GM12891 (cell line): ENCODE data around the gene RAB3A.
"Not testable (repeated sequence)": the region's sequence is repeated elsewhere in the genome, so short reads cannot be mapped to it uniquely, and the experiment has no call there.

Source experiments
- DNase-seq: peaks from one replicate; pipeline ENCODE4 v3.0.0; 2011; ENCODE audit warnings: low spot score; ENCODE audit not compliant: insufficient read length
- FAIRE-seq: peaks from 2 replicates; lab custom pipeline; 2011; peaks lifted over from hg19 to GRCh38; lab: Jason Lieb, UNC
- PAX5 ChIP-seq: IDR thresholded peaks from 2 replicates; pipeline ENCODE4 v1.6.1; 2011; ENCODE audit warnings: low read length, moderate library complexity, mild to moderate bottlenecking; ENCODE audit not compliant: insufficient read depth, severe bottlenecking
- POLR2A ChIP-seq: IDR thresholded peaks from 2 replicates; pipeline ENCODE4 v1.6.1; 2011; ENCODE audit warnings: low read depth, low read length, control low read depth
- POLR2AphosphoS5 ChIP-seq: IDR thresholded peaks from 2 replicates; pipeline ENCODE4 v1.6.1; 2011; ENCODE audit warnings: low read depth, low read length, control low read depth
- POU2F2 ChIP-seq: IDR thresholded peaks from 2 replicates; pipeline ENCODE4 v1.6.1; 2011; ENCODE audit warnings: low read depth, mild to moderate bottlenecking, control low read depth, low read length, moderate library complexity
- SPI1 ChIP-seq: IDR thresholded peaks from 2 replicates; pipeline ENCODE4 v1.6.1; 2011; ENCODE audit warnings: low read depth, low read length, control low read depth
- TAF1 ChIP-seq: IDR thresholded peaks from 2 replicates; pipeline ENCODE4 v1.6.1; 2011; ENCODE audit warnings: low read depth, low read length, control low read depth

The RAB3A gene

DNA sequence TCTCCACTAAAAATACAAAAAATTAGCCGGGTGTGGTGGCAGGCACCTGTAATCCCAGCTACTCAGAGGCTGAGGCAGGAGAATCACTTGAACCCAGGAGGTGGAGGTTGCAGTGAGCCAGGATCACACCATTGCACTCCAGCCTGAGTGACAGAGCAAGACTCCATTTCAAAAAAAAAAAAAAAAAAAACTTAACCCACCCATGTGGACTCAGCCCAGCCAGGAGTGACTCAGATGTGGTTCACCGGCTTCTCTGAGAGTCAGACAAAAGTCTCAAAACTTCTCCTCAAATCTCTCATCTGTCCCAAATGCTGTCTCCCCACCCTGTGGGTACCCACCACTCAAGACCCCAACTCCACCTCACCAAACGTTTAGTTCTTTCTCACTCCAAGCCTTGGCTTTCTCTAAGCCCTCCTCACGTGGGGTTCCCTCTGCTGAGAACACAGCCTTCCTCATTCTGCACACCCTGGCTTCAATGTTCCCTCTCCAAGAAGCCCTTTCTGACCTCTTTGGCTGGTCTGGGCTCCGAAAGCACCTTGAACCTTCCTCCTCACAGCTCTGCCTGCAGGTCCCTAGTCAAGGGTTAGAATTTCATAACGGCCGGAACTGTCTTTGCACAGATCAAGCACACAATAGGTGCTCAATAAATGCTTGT, 11.1 kb upstream of the RAB3A start:
- FAIRE-seq = no peak
- DNase-seq = no peak
- TF ChIP-seq SPI1 (no peak), TAF1 (no peak), POLR2A (no peak), POLR2AphosphoS5 (no peak), POU2F2 (no peak), PAX5 (no peak)

DNA sequence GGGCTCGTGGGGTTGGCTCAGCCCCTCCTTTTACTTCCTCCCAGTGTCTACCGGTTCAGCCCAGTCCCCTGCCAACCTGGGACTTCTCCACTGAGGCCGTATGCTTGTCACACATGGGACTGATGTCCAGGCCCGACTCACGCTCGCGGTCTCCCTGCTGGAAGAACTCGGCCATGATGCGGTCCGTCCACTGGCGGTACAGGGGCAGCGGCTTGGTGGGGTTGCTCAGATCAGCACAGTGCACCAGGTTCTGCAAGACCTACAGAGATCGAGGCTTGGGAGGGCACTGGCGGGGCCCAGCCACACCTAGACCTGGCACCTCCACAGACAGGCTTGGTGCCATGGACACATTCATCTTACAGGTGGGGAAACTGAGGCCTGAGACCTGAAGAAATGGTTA, 7.8 kb upstream of the RAB3A start:
- FAIRE-seq (no peak), DNase-seq (no peak)
- no peak for TF ChIP-seq TAF1
- TF ChIP-seq POLR2A = no peak
- no peak for TF ChIP-seq SPI1
- TF ChIP-seq POU2F2 = no peak
- no peak for TF ChIP-seq POLR2AphosphoS5
- no peak for TF ChIP-seq PAX5

DNA sequence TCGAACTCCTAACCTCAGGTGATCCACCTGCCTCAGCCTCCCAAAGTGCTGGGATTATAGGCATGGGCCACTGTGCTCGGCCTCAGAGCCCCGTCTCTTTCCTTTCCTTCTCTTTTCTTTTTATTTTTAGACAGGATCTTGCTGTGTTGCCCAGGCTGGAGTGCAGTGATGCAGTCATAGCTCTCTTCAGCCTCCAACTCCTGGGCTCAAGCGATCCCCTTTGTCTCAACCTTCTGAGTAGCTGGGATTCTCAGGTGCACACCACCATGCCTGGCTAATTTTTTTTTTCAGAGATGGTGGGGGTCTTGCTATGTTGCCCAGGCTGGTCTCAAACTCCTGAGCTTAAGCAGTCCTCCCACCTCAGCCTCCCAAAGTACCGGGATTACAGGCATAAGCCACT, 6.1 kb upstream of the RAB3A start:
- not testable (repeated sequence) for DNase-seq, FAIRE-seq

DNA sequence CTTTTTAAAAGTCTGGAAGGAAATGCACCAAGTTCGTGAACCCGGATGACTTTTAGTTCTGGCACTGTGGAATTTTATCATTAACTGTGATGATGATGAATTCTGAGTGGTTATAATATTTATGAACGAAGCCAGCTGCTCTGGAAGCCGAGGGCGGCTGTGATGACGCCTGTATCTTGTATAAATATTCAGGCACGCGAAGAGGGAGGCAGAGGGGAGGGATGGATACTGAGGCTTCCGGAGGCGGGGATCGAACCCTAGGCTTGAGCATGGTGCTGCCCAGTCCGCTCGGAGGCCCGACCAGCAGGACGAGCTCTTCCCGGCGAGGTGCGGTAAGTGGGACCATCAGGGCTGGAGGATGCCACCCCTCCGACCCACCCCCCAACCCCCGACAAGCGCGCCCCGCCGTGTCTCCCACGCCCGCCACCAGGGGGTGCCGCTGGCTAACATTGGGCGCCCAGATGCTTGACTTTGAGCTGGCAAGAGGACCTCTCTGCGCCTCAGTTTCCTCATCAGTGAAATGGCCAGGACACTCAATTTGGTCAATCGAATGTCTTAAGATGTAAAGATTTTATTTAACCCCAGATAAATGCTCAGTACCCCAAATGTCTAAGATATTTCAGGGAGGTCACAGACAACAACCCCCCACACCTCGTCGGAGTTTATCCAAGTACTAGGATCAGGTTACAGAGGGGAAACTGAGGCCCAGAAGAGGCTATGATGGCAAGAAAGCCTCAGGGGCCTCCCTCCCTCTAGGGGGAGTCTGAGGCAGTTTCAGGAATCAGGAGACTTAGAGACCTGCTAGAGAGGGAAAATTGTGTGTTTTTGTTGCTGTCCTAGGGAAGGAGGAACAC, 4.5 kb upstream of the RAB3A start:
- TF ChIP-seq POU2F2 (no peak), SPI1 (no peak), PAX5 (no peak), POLR2A (no peak)
- FAIRE-seq (peak; percentile 43), DNase-seq (no peak)

DNA sequence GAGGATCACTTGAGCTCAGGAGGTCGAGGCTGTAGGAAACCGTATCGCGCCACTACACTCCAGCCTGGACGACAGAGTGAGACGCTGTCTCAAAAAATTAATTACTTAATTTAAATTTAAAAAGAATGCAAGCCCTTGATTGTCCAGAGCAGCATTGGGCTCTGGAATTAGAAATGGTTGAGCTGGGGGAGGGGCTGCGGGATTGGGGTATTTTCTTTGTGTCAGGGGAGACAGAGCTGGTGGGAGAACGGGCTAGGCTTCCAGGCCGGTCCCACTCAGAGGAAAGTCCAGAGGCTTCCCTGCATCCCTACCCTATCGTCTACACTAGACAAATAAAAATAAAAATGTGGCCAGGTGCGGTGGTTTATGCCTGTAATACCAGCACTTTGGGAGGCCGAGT, 2.2 kb upstream of the RAB3A start:
- FAIRE-seq (no peak), DNase-seq (no peak)
- TF ChIP-seq TAF1 (no peak), POLR2AphosphoS5 (no peak), POU2F2 (no peak), SPI1 (no peak), POLR2A (no peak), PAX5 (no peak)

DNA sequence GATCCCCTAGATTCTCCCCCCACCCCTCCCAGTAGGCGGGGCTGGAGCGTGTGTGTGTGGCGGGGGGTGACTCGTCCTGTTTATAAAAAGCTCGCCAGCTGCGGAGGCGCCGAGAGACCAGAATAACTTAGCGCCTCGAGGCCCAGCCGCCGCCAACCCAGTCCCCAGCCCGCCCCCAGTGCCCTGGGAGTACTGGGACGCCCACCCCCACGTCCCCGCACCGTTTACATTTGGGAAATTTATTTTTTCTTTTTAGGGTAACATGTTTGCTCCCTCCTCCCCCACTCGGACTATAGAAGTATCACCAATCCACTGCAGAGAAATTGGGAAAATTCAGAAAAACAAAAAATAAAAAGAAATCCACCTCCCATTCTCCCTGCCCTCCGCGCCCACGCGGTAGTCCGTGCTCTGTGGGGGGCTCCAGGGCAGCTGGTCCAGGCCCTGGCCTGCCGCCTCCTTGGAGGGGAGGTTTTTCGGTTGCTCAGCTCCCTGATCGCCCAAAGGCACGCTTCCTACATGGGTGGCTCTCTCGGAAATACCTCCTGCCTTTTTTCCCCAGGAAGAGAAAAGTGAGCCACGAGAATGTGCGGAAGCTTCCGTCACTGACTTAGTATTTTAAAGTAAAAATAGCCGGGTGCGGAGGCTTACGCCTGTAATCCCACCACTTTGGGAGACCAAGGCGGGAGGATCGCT, 1.5 kb upstream of the RAB3A start:
- peak; percentile 72 for DNase-seq
- TF ChIP-seq POLR2AphosphoS5 = no peak
- no peak for TF ChIP-seq PAX5
- peak; percentile 28 for FAIRE-seq

DNA sequence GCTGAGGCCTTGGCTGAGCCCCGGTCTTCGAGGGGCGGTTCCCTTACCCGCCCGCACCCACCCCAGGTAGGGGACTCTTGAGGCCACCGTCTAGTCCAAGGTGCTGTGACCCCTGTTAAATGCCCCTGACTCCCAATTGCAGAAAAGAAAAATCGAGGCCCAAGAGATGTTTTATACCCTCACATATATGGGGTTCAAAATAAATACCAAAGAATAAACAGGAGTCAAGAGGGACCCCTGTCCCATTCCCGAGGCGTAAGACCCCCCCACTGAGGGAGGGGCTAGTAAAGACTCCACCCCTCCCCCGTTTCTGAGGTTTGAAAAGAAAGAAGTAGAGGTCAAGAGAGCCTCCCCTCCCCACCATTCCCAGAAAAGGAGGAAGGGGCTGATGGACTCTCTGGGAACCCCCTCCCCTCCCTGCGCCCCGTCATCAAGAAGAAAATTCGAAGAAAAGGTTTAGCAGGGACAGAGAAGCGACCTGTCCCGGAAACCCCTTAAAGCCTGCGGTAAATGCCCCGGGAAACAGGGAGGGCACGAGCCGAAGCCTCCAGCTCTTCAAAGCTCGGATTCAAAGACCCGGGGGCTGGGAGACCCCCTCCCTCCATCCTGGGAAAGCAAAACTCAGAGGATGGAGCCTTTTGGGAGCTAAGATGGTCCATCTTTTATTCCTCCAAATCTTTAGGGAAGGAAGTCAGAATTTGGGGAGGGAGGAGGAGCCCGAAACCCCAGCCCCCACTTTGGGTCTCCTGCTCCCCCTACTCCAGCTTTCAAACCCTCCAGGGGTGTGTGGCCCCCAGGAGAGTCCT, 755 bp upstream of the RAB3A start:
- no peak for TF ChIP-seq POLR2AphosphoS5
- no peak for DNase-seq
- FAIRE-seq = no peak

DNA sequence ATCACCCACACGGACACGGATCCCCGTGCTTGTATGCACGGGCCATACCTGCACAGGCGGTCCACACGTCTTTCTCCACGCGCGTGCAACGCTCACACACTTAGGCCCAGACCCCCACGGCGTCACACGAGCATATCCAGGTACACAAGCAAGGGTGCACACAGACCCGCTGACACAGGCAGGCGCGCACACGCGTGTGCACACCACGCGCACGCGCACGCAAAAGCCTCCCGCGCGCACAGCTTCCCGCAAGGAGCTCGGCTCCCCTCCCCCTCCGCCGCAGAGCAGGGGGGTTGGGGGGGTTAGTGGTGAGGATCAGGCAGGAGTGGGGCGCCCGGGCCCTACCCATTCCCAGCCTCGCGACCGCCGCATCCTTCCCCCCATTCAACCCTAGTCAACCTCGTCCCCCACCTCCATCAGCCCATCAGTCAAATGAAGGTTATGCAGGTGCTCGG, 407 bp downstream of the RAB3A start:
- DNase-seq (no peak), FAIRE-seq (no peak)
- TF ChIP-seq POU2F2 (no peak), SPI1 (no peak), POLR2A (no peak), TAF1 (no peak), PAX5 (no peak), POLR2AphosphoS5 (no peak)

DNA sequence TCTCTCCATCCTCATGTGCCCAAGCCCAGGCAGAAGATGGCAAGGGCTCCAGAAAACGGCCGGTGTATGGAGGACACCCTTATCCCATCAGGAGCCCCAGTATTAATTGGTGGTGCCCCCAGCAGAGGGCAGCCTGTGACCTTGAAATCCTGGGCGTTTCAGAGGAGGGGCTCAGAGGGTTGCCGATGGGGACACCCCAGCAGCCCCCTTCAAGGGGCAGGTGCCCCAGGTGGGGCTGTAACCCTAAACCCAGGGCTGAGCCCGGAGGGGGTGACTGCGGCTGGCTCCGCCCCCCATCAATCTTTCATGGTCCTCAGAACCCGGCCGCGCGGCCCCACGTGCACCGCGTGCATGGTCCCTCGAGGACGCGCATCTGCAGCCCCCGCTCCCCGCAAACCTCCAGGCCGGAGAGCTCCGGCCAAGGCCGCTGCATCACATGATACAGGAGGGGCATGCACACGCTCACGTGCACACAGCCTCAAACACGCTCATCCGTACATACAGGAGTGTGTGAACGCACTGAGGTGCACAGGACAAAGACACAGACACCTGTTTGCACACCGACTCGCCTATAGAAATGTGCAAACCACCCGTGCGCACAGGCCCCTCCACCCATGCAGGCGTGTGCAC, 949 bp downstream of the RAB3A start:
- TF ChIP-seq SPI1 = no peak
- TF ChIP-seq POLR2AphosphoS5 = no peak
- TF ChIP-seq TAF1 = no peak
- TF ChIP-seq POU2F2 = no peak
- no peak for TF ChIP-seq PAX5
- no peak for TF ChIP-seq POLR2A
- no peak for FAIRE-seq

DNA sequence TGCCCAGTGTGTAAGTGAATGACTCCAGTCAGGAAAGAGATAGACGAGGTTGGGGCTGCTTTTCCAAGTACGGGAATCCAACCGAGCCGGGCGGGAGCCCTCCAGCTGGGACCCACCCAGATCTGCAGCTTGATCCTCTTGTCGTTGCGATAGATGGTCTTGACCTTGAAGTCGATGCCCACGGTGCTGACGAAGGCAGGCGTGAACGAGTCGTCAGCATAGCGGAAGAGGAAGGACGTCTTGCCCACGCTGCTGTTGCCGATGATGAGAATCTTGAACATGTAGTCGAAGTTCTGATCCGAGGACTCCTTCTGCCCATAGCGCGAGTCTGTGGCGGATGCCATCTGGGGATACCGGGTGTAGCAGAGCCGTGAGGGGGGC, 1.5 kb downstream of the RAB3A start:
- FAIRE-seq (no peak), DNase-seq (no peak)
- TF ChIP-seq TAF1 (no peak), SPI1 (no peak), POLR2A (no peak), POU2F2 (no peak), POLR2AphosphoS5 (no peak), PAX5 (no peak)

More for the DNA sequence above, 949 bp downstream of the RAB3A start:
- no peak for DNase-seq
